Measurements from ENCODE around the gene PRKCH.

PRKCH gene

GRCh38 chr14:61472011-61472672 is 150.8 kb downstream of the PRKCH start:
- peak; percentile 93 for DNase-seq (ENCODE audit: low read depth, low spot score)

GRCh38 chr14:61472801-61473376 is 151.5 kb downstream of the PRKCH start:
- no peak for DNase-seq (ENCODE audit: low read depth, low spot score)

- DNase-seq (ENCODE audit: low read depth, low spot score): no peak
Measured at GRCh38 chr14:61474015-61474414, 152.6 kb downstream of the PRKCH start.

- no peak for DNase-seq (ENCODE audit: low read depth, low spot score)
Measured at GRCh38 chr14:61474701-61475100, 153.3 kb downstream of the PRKCH start.

- peak; percentile 79 for DNase-seq (ENCODE audit: low read depth, low spot score)
Measured at GRCh38 chr14:61475316-61475715, 153.9 kb downstream of the PRKCH start.

GRCh38 chr14:61476105-61476753 is 154.8 kb downstream of the PRKCH start:
- DNase-seq (ENCODE audit: low read depth, low spot score): no peak

GRCh38 chr14:61476754-61477410 is 155.5 kb downstream of the PRKCH start:
- DNase-seq (ENCODE audit: low read depth, low spot score): no peak

GRCh38 chr14:61477712-61478462 is 156.5 kb downstream of the PRKCH start:
- no peak for DNase-seq (ENCODE audit: low read depth, low spot score)

GRCh38 chr14:61478971-61479473 is 157.6 kb downstream of the PRKCH start:
- DNase-seq (ENCODE audit: low read depth, low spot score): no peak

GRCh38 chr14:61479746-61480502 is 158.5 kb downstream of the PRKCH start:
- DNase-seq (ENCODE audit: low read depth, low spot score): no peak

GRCh38 chr14:61480704-61481285 is 159.4 kb downstream of the PRKCH start:
- no peak for DNase-seq (ENCODE audit: low read depth, low spot score)

GRCh38 chr14:61481701-61482100 is 160.3 kb downstream of the PRKCH start:
- no peak for DNase-seq (ENCODE audit: low read depth, low spot score)

GRCh38 chr14:61482348-61483206 is 161.2 kb downstream of the PRKCH start:
- no peak for DNase-seq (ENCODE audit: low read depth, low spot score)

GRCh38 chr14:61483476-61483875 is 162.1 kb downstream of the PRKCH start:
- no peak for DNase-seq (ENCODE audit: low read depth, low spot score)

- DNase-seq (ENCODE audit: low read depth, low spot score): no peak
Measured at GRCh38 chr14:61484031-61484430, 162.7 kb downstream of the PRKCH start.

- DNase-seq (ENCODE audit: low read depth, low spot score): no peak
Measured at GRCh38 chr14:61484826-61485584, 163.6 kb downstream of the PRKCH start.

GRCh38 chr14:61485661-61486060 is 164.3 kb downstream of the PRKCH start:
- DNase-seq (ENCODE audit: low read depth, low spot score): no peak

GRCh38 chr14:61486930-61487495 is 165.6 kb downstream of the PRKCH start:
- DNase-seq (ENCODE audit: low read depth, low spot score): no peak
